Adrenal gland (tissue), 12 donors: Measurements from ENCODE around the gene AGPAT4. TPM values are rescaled to one million over a fixed set of nuclear protein-coding genes. Genes with fewer than 3 reads are reported as not detected.

ENCODE experiments used
- DNase-seq, 7 donors: peaks; one replicate each; pipeline ENCODE4 v3.0.0-alpha.2; 2019 to 2020
- H3K27ac ChIP-seq, 5 donors: fragments of 200-600 bp; sonication (generic) in 4 of 5; 1 replicate in 3 of 5; 2 replicates in 2 of 5; pipeline versions ENCODE4 v1.5.1 to v1.8.0; 2016 to 2020; ENCODE audit warnings: mild to moderate bottlenecking in 1 of 5
- H3K27me3 ChIP-seq: fragments of 200-600 bp; 2 replicates; pipeline ENCODE4 v1.8.0; 2021
- H3K36me3 ChIP-seq, 2 donors: fragments of 200-600 bp; replicated peaks in 1 of 2; 1 replicate in 1 of 2; 2 replicates in 1 of 2; pipeline versions ENCODE4 v1.5.1 to v1.8.0; 2018 to 2022
- H3K4me1 ChIP-seq, 2 donors: fragments of 200-600 bp; replicated peaks in 1 of 2; 1 replicate in 1 of 2; 2 replicates in 1 of 2; pipeline versions ENCODE4 v1.5.1 to v1.8.0; 2018 to 2021
- H3K4me3 ChIP-seq, 4 donors: fragments of 200-600 bp; sonication (generic) in 3 of 4; one replicate each; pipeline ENCODE4 v1.5.1; 2016 to 2018
- H3K9me3 ChIP-seq, 3 donors: fragments of 200-600 bp; sonication (generic) in 1 of 3; replicated peaks in 1 of 3; 1 replicate in 2 of 3; 2 replicates in 1 of 3; pipeline versions ENCODE4 v1.5.1 to v1.8.0; 2016 to 2021
- POLR2A ChIP-seq, 2 donors: fragments of 450-650 bp; IDR thresholded peaks; one replicate each; pipeline ENCODE4 v1.6.1; 2017; ENCODE audit warnings: antibody characterized with exemption in 2 of 2, mild to moderate bottlenecking in 2 of 2, moderate library complexity in 1 of 2
- WGBS, 4 donors: extraction: QIAGEN DNeasy Blood & Tissue Kit in 2 of 4; methylation state at CpG; one replicate each; pipeline versions ENCODE4 v1.1.5 to v1.1.7; 2013 to 2017; 5-methylcytosine and 5-hydroxymethylcytosine counted together
- intact Hi-C, 2 donors: fragments of 100-400 bp; cut with DNase I; formaldehyde crosslinking; loops; one replicate each; pipeline versions ENCODE4 v1.14.1 to v1.15.0; 2022 to 2023
- polyA plus RNA-seq, 3 donors: library from polyadenylated mRNA; stranded (reverse); fragments of 200-250 nt in 2 of 3; fragments of 350-450 nt in 1 of 3; fragmentation: Illumina TruSeq in 1 of 3; extraction: RNeasy Lipid Tissue Mini Kit (QIAGEN cat#74804) in 1 of 3; gene quantifications; one replicate each; pipeline ENCODE4 v1.2.3, GENCODE V29; 2013 to 2014
- total RNA-seq, 9 donors: library from RNA; depleted of rRNA in 4 of 9; stranded (reverse); fragments of >200 nt in 4 of 9; fragments of 120-200 nt in 1 of 9; fragmentation: NEBNext Ultra II Directional in 1 of 9; extraction: Animal tissue kit (Norgen Biotek cat#: 25700) in 1 of 9; gene quantifications; one replicate each; pipeline versions ENCODE4 v1.1.0 to v1.2.4, GENCODE V29; 2013 to 2023
- TF ChIP-seq, protein P1 (sequence below), 6 experiments: fragments of 450-650 bp in 4 of 6; fragments of 200-600 bp in 2 of 6; sonication (generic) in 1 of 6; IDR thresholded peaks; 1 replicate in 5 of 6; 2 replicates in 1 of 6; pipeline versions ENCODE4 v1.5.1 to v1.8.0; 2016 to 2021; ENCODE audit warnings: antibody characterized with exemption in 6 of 6, mild to moderate bottlenecking in 2 of 6, moderate library complexity in 1 of 6
- donor health status: healthy with polysubstance abuse.
- donor health status: Bipolar disorder and iron deficiency.
- donor health status: DM: yes; HTN: yes; CAD: no.
- donor health status: DM: no; HTN: no; CAD: no.
- donor health status: DM: no; HTN: no; CAD: no.
- donor health status: DM: yes; HTN: yes; CAD: no.

AGPAT4 gene
- total and polyA plus RNA-seq, 12 donors: 2.2 to 13.1 (median 3.7) TPM

DNA sequence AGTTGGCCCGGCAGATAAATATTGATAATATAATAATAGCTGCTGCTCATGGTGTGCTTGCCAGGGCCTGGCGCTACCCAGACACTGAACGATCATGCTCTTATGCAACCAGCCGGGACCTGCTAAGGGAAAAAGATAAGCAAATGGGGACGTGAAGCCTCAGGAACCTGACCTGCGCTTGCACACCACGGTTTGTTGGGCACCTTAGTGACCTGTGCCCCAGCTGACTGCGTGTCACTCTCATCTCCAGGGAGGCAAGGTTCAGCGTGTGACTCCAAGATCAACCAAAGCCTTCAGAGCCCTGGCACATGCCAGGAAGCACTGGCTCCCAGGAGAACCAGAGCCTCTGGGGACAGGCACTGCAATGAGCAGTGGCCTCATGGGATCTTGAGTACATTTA lies 111.1 kb downstream of the AGPAT4 start:
- intact Hi-C loops: no loop called here
- peak in 1 of 7 donors; percentile 78 for DNase-seq
- TF ChIP-seq POLR2A (IDR thresholded peaks at IDR 0.05): no peak
- TF ChIP-seq, protein P1, sequence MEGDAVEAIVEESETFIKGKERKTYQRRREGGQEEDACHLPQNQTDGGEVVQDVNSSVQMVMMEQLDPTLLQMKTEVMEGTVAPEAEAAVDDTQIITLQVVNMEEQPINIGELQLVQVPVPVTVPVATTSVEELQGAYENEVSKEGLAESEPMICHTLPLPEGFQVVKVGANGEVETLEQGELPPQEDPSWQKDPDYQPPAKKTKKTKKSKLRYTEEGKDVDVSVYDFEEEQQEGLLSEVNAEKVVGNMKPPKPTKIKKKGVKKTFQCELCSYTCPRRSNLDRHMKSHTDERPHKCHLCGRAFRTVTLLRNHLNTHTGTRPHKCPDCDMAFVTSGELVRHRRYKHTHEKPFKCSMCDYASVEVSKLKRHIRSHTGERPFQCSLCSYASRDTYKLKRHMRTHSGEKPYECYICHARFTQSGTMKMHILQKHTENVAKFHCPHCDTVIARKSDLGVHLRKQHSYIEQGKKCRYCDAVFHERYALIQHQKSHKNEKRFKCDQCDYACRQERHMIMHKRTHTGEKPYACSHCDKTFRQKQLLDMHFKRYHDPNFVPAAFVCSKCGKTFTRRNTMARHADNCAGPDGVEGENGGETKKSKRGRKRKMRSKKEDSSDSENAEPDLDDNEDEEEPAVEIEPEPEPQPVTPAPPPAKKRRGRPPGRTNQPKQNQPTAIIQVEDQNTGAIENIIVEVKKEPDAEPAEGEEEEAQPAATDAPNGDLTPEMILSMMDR (IDR thresholded peaks at IDR 0.05): no peak

DNA sequence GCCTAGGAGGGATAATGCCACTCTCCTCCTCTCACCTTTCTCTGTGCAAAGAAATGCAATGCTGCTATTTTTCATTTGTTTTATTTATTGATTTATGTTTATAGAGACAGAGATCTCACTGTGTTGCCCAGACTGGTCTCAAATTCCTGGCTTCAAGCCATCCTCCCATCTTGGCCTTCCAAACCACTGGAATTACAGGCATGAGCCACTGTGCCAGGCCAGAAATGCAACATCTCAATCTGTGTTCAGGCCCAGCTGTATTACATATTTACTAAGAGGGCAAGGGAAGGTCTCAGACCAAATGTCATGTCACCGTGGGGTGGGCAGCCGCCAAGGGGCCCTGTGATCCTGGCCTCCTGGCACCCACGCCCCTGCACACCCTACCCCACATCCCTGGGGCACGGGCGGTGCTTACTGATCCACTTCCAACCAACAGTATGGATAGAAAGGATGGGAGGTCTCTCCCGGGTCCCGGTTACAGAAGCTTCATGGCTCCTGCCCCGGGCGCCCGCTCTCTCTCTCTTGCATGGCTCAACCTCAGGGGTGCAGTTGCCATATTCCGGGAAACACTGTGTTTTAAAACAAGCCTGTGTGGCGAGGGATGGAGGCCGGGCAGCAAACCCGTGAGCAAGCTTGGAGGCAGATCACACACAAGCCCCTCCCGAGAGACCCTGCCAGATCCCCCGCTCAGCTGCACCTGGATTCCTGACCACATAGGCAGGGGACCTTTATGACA lies 111.8 kb downstream of the AGPAT4 start:
- H3K4me3 ChIP-seq: no peak overlapping the region
- intact Hi-C loops: no loop called here
- H3K36me3 ChIP-seq: peaks cover 0 to 3% of the 10 kb centered on the region in 2 donors
- peak overlapping the region in 1 of 5 donors; percentile 21 for H3K27ac ChIP-seq
- no peaks in the 10 kb centered on the region for H3K4me1 ChIP-seq
- TF ChIP-seq POLR2A (IDR thresholded peaks at IDR 0.05): no peak
- TF ChIP-seq, protein P1 (IDR thresholded peaks at IDR 0.05): no peak
- DNase-seq: peak in 1 of 7 donors; percentile 15
- H3K27me3 ChIP-seq: no peaks in the 10 kb centered on the region
- H3K9me3 ChIP-seq: no peaks in the 10 kb centered on the region
- WGBS, 4 donors: 94 to 97% (median 94%) methylated on average over 9 to 16 of the region's 16 CpGs

More for the DNA sequence above, 111.1 kb downstream of the AGPAT4 start:
- H3K4me1 ChIP-seq: no peaks in the 10 kb centered on the region
- peak overlapping the region in 1 of 5 donors; percentile 21 for H3K27ac ChIP-seq
- no peak overlapping the region for H3K4me3 ChIP-seq
- H3K36me3 ChIP-seq: peaks cover 0 to 3% of the 10 kb centered on the region in 2 donors
- H3K27me3 ChIP-seq: no peaks in the 10 kb centered on the region
- 85 to 90% (median 89%) methylated on average over 9 of the region's 9 CpGs for WGBS, 4 donors
- H3K9me3 ChIP-seq: no peaks in the 10 kb centered on the region

DNA sequence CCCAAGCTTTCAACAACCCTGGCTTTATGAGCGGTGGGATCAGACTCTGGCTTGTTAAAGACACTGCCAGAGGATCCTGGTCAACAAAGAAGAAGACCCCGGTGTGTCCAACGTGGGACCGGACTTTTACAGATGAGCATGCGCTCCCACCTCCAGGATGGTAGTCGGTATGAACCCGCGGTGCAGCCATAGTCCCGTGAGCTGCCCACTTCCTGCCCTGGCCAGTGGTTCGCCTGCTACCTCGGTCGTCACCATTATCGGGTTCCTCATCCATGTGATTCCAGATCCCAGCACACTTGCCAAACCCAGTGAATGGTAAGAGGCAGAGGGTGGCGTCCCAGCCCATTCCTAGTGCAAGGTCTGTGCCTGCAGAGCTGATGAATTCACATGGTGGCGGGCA lies 112.7 kb downstream of the AGPAT4 start:
- H3K4me1 ChIP-seq: no peaks in the 10 kb centered on the region
- no peaks in the 10 kb centered on the region for H3K9me3 ChIP-seq
- TF ChIP-seq, protein P1 (IDR thresholded peaks at IDR 0.05): no peak
- no peak for TF ChIP-seq POLR2A (IDR thresholded peaks at IDR 0.05)
- H3K27ac ChIP-seq: no peak overlapping the region
- WGBS, 4 donors: 93 to 97% (median 95%) methylated on average over 11 to 15 of the region's 15 CpGs
- peaks cover 0 to 3% of the 10 kb centered on the region in 2 donors for H3K36me3 ChIP-seq
- intact Hi-C loops: no loop called here
- H3K4me3 ChIP-seq: no peak overlapping the region
- H3K27me3 ChIP-seq: no peaks in the 10 kb centered on the region
- DNase-seq: no peak

DNA sequence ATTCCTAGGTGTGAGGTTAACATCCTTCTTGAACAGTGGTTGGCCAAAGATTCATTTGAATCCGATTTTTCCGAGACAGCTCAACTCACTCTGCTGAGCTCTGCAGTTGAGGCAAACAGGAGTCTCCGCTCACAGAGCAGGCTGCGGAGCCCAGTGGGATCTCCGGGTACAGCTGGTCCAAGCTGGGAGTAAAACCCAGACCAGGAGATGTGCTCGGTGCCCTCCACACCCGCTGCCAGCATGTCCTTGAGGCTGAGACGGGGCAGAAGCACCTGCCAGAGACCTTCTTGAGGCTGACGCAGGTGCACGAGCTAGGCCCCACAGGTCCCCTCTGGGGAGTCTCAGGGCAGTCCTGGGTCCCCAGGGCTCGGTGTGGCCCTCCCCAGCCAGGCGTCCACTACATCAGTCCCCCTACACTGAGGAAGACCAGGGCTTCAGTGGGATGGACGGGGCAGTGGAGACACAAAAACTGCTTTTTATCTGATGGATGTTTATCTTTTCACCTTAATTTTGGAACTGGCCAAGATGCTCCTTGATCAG lies 119.0 kb downstream of the AGPAT4 start:
- Histone ChIP-seq H3K27ac (no peak overlapping the region), H3K36me3 (no peaks in the 10 kb centered on the region), H3K9me3 (no peaks in the 10 kb centered on the region), H3K4me1 (no peaks in the 10 kb centered on the region), H3K27me3 (no peaks in the 10 kb centered on the region), H3K4me3 (no peak overlapping the region)
- intact Hi-C loops: loop anchor here (5.0 kb wide), 1 partner anchor 217 kb away; no protein-coding TSS in a partner anchor
- no peak for TF ChIP-seq POLR2A (IDR thresholded peaks at IDR 0.05)
- TF ChIP-seq, protein P1 (IDR thresholded peaks at IDR 0.05): no peak
- 90 to 96% (median 93%) methylated on average over 8 to 13 of the region's 13 CpGs for WGBS, 4 donors
- DNase-seq: no peak
